G401 (cell line): ENCODE data around the gene GSPT1. TPM values are rescaled to one million over a fixed set of nuclear protein-coding genes. Genes with fewer than 3 reads are reported as not detected.
"Not testable (repeated sequence)": the region's sequence is repeated elsewhere in the genome, so short reads cannot be mapped to it uniquely, and the experiment has no call there.

Source experiments
- DNase-seq: peaks from one replicate; pipeline ENCODE4 v3.0.0-alpha.2; 2015; ENCODE audit warnings: low spot score
- in situ Hi-C: cut with HindIII; loops from 2 replicates; pipeline ENCODE4 v1.10.0; 2016; ENCODE audit warnings: low sequenced_read_pairs, mixed read lengths
- total RNA-seq: library from RNA; depleted of rRNA; stranded (reverse); fragments of >200 nt; shearing (Covaris generic); gene quantifications from 2 replicates; pipeline ENCODE4 v1.2.3, GENCODE V29; 2014; rRNA removed

GSPT1 gene
- total RNA-seq, 1 experiment from 2014 or later, result 26.5 TPM

DNA sequence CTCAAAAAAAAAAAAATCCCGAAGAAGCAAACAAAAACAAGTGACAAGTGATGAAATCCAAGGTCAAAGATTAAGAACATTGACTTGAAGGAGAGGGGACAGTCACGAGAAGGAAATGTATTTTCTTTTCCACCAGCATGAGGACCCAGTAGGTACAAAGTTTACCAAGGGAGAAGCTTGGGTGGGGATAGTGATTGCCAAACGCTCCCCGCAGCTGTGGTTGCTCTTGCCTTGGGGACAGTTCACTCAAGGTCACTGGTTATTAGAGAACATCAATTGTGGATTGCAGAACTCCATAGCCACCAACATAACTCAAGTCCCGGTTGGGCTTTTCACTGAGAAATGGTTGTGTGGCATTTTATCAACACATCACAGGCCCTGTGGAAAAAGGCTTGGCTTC is 91.4 kb downstream of the GSPT1 start:
- in situ Hi-C loops, result no loop called here

DNA sequence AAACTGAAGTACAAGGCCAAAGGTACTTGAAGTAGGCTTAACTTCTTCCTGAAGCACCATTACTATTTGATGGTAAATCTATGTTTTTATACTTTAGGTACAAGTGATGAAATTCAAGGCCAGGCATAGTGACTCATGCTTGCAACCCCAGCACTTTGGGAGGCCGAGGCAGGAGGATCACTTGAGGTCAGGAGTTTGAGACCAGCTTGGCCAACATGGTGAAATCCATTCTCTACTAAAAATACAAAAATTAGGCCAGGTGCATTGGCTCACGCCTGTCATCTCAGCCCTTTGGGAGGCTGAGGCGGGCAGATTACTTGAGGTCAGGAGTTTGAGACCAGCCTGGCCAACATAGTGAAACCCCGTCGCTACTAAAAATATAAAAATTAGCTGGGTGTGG is 92.1 kb downstream of the GSPT1 start:
- DNase-seq, in situ Hi-C loops: not testable (repeated sequence)

More for the DNA sequence above, 91.4 kb downstream of the GSPT1 start:
- no peak for DNase-seq

DNA sequence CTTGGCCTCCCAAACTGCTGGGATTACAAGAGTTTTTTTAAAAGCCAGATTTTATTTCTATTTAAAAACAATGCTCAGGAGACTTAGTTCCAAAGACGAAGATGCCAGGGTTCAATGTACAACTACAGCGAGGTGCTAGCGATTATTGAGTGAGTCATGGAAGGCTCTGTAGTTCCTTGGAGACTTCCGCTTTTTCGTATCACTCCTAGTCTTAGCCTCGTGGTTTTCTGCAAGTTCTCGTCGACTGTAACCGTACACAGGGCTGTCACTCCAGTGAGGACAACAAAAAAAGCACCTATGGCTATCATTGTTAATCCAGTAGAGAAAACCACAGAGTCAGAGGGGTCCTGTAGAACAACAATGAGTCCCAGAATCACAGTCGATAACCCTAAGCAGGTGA is 96.0 kb downstream of the GSPT1 start:
- in situ Hi-C loops, result no loop called here
- no peak for DNase-seq

DNA sequence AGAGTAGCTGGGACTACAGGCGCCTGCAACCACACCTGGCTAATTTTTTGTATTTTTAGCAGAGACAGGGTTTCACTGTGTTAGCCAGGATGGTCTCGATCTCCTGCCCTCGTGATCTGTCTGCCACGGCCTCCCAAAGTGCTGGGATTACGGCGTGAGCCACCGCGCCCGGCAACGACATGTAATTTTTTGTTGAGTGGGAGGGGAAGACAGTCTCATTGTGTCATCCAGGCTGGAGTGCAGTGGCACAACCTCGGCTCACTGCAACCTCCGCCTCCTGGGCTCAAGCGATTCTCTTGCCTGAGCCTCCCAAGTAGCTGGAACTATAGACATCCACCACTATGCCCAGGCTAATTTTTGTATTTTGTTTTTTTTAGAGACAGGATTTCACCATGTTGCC is 96.8 kb downstream of the GSPT1 start:
- in situ Hi-C loops, DNase-seq: not testable (repeated sequence)

Other genes with a start within 250 kb of the GSPT1 start
- gene SNN, start 247.5 kb downstream of the GSPT1 start, total RNA-seq, result 18.2 and 28.1 TPM in 2 replicates
- gene TXNDC11, start 173.1 kb downstream of the GSPT1 start, total RNA-seq, result 25.4 and 31.9 TPM in 2 replicates
- 37.0 and 54.2 TPM in 2 replicates for gene ZC3H7A, start 118.7 kb downstream of the GSPT1 start, total RNA-seq
- gene RSL1D1, start 64.4 kb downstream of the GSPT1 start, total RNA-seq, result 391 and 624 TPM in 2 replicates
- gene NPIPB2, start 26.1 kb upstream of the GSPT1 start, total RNA-seq, result 0.43 and 0.47 TPM in 2 replicates
- gene TNFRSF17, start 49.3 kb upstream of the GSPT1 start, total RNA-seq, result not detected in 2 replicates
- 6.7 and 7.7 TPM in 2 replicates for gene SNX29, start 60.8 kb upstream of the GSPT1 start, total RNA-seq